HepG2 (cell line): ENCODE data around the gene AMIGO1. TPM values are rescaled to one million over a fixed set of nuclear protein-coding genes. Genes with fewer than 3 reads are reported as not detected.

Experiments
- BRD4 ChIP-seq: sonication (generic); formaldehyde crosslinking; IDR thresholded peaks from 2 replicates; pipeline ENCODE4 v1.4.0; 2020; ENCODE audit warnings: missing genetic modification reagents
- CHCHD3 ChIP-seq: sonication (generic); formaldehyde crosslinking; IDR thresholded peaks from 2 replicates; pipeline ENCODE4 v1.8.0; 2022; ENCODE audit warnings: mild to moderate bottlenecking, missing genetic modification reagents, moderate library complexity
- ELK4 ChIP-seq: sonication (generic); formaldehyde crosslinking; IDR thresholded peaks from 2 replicates; pipeline ENCODE4 v1.9.0; 2021; ENCODE audit warnings: missing genetic modification reagents, borderline replicate concordance
- FLYWCH1 ChIP-seq: sonication (generic); formaldehyde crosslinking; IDR thresholded peaks from 2 replicates; pipeline ENCODE4 v1.8.1; 2023; ENCODE audit warnings: mild to moderate bottlenecking, missing genetic modification reagents
- GFI1 ChIP-seq: sonication (generic); formaldehyde crosslinking; IDR thresholded peaks from 2 replicates; pipeline ENCODE4 v1.5.0; 2020; ENCODE audit warnings: missing genetic modification reagents, mild to moderate bottlenecking, borderline replicate concordance
- MAFG ChIP-seq: sonication (generic); formaldehyde crosslinking; IDR thresholded peaks from 2 replicates; pipeline ENCODE4 v1.5.1; 2020; ENCODE audit warnings: mild to moderate bottlenecking, missing genetic modification reagents
- MAZ ChIP-seq, 2 experiments: sonication (generic) in 1 of 2; formaldehyde crosslinking in 1 of 2; IDR thresholded peaks; 2 replicates each; pipeline versions ENCODE4 v1.5.0 to v1.6.1; 2012 to 2020; ENCODE audit warnings: low read depth in 2 of 2, mild to moderate bottlenecking in 2 of 2, borderline replicate concordance in 1 of 2, improper control_type of control experiment in 1 of 2, low read length in 1 of 2, missing genetic modification reagents in 1 of 2, moderate library complexity in 1 of 2
- MXD4 ChIP-seq: IDR thresholded peaks from 2 replicates; pipeline ENCODE4 v1.6.1; 2016; ENCODE audit warnings: mild to moderate bottlenecking, missing biosample characterization, missing genetic modification reagents
- RAD21 ChIP-seq: fragments of 450-650 bp; formaldehyde crosslinking; IDR thresholded peaks from 2 replicates; pipeline ENCODE4 v1.5.0; 2020; ENCODE audit warnings: mild to moderate bottlenecking
- SP140L ChIP-seq: sonication (generic); formaldehyde crosslinking; IDR thresholded peaks from 2 replicates; pipeline ENCODE4 v1.4.0; 2020; ENCODE audit warnings: missing genetic modification reagents, borderline replicate concordance
- ZFP90 ChIP-seq: sonication (generic); formaldehyde crosslinking; IDR thresholded peaks from 2 replicates; pipeline ENCODE4 v1.8.0; 2022; ENCODE audit warnings: missing genetic modification reagents, mild to moderate bottlenecking, inconsistent platforms, borderline replicate concordance
- ZIK1 ChIP-seq: sonication (generic); formaldehyde crosslinking; IDR thresholded peaks from 2 replicates; pipeline ENCODE4 v1.5.0; 2020; ENCODE audit warnings: mild to moderate bottlenecking, low read depth, missing genetic modification reagents, borderline replicate concordance
- ZNF224 ChIP-seq: sonication (generic); formaldehyde crosslinking; IDR thresholded peaks from 2 replicates; pipeline ENCODE4 v1.5.0; 2020; ENCODE audit warnings: mild to moderate bottlenecking, missing genetic modification reagents
- ZNF512B ChIP-seq: sonication (generic); formaldehyde crosslinking; IDR thresholded peaks from 2 replicates; pipeline ENCODE4 v1.5.1; 2020; ENCODE audit warnings: missing genetic modification reagents, mild to moderate bottlenecking, borderline replicate concordance
- ZNF572 ChIP-seq: sonication (generic); formaldehyde crosslinking; IDR thresholded peaks from 2 replicates; pipeline ENCODE4 v1.5.1; 2020; ENCODE audit warnings: mild to moderate bottlenecking, missing genetic modification reagents
- ZNF607 ChIP-seq: sonication (generic); formaldehyde crosslinking; IDR thresholded peaks from 2 replicates; pipeline ENCODE4 v1.5.1; 2020; ENCODE audit warnings: missing genetic modification reagents, mild to moderate bottlenecking, borderline replicate concordance
- polyA plus RNA-seq, 8 experiments: library from polyadenylated mRNA; depleted of rRNA in 3 of 8; stranded (reverse) in 7 of 8; unstranded in 1 of 8; fragments of >200 nt; fragmentation: Illumina TruSeq in 4 of 8; extraction: Trizol in 4 of 8; gene quantifications; 2 replicates each; pipeline versions ENCODE4 v1.2.1 to v1.2.3, GENCODE V29; 2011 to 2016; ENCODE audit warnings: low read depth in 4 of 8, missing spikeins in 1 of 8, mixed read lengths in 1 of 8; ENCODE audit not compliant: insufficient read depth in 1 of 8
- total RNA-seq, 5 experiments: library from RNA; depleted of rRNA; stranded (reverse); fragments of >200 nt; fragmentation: Illumina TruSeq; extraction: Trizol; gene quantifications; 2 replicates each; pipeline ENCODE4 v1.2.3, GENCODE V29; 2016; ENCODE audit warnings: low read depth in 1 of 5
- TF ChIP-seq, protein P1 (sequence below): sonication (generic); formaldehyde crosslinking; IDR thresholded peaks from 2 replicates; pipeline ENCODE4 v1.4.0; 2020; ENCODE audit warnings: missing genetic modification reagents
- TF ChIP-seq, protein P2 (sequence below): IDR thresholded peaks from 2 replicates; pipeline ENCODE4 v1.4.0; 2020; ENCODE audit warnings: mild to moderate bottlenecking, missing genetic modification reagents

Gene AMIGO1
- total and polyA plus RNA-seq, 2 of the 13 experiments (the other 11 are each of a cell fraction or from before 2014, with no cell fraction given): 0.40 to 1.3 TPM

DNA sequence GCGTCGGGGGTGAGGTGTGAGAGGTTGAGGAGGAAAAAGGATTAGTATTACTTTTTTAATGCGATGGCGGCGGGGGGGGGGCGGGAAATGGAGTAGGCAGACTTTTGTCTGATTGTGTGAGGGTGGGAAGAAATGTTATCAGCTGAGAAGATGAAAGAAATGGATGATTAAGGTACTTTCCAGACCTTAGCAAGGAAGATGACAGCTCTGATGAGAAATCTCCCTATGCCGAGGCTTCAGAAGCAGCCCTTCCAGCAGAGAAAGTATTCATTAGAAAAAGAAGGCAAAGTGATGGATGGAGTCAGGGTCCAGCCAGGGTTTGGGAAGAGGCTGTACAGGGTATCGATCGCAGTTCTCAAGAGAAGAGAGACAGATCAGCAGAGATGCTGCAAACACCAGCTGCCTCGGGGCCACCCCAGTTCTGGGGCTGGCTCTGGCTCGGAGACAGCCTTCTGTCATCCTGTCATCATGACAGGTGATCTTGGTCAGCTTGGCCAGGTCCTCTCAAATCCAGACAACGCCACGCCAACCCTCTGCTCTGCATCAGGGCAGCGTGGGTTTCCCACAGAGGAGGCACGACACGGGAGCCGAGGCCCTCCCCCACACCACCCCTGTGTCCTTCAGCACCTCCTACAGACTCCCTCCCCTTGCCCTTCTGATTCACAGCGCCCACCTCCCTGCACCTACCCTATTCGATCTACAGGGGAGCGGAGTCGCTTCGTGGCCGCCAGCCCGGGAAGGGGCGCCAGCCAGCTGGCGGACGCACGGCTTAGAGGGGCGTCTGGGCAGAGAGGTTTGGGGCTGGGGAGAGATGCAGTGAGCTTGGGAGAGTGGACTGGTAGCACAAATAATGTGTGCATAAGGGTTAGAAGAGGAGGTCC, 26.5 kb downstream of the AMIGO1 start (continued):
- TF ChIP-seq, protein P1, sequence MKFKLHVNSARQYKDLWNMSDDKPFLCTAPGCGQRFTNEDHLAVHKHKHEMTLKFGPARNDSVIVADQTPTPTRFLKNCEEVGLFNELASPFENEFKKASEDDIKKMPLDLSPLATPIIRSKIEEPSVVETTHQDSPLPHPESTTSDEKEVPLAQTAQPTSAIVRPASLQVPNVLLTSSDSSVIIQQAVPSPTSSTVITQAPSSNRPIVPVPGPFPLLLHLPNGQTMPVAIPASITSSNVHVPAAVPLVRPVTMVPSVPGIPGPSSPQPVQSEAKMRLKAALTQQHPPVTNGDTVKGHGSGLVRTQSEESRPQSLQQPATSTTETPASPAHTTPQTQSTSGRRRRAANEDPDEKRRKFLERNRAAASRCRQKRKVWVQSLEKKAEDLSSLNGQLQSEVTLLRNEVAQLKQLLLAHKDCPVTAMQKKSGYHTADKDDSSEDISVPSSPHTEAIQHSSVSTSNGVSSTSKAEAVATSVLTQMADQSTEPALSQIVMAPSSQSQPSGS (CRISPR knock-in tag): 0 out of 2 replicates have a peak, but pooled peaks have one; percentile 15
- TF ChIP-seq ZNF512B (CRISPR knock-in tag) (no peak), RAD21 (peak; percentile 33; the same call in 1 of the 2 replicates), ZFP90 (CRISPR knock-in tag) (peak; percentile 27; the same call in 1 of the 2 replicates), ZNF572 (CRISPR knock-in tag) (peak; percentile 61; the same call in 1 of the 2 replicates), GFI1 (CRISPR knock-in tag) (no peak), SP140L (CRISPR knock-in tag) (no peak), MXD4 (peak; percentile 9; the same call in 1 of the 2 replicates), ELK4 (no peak), ZIK1 (CRISPR knock-in tag) (no peak), ZNF607 (CRISPR knock-in tag) (no peak), MAFG (no peak), CHCHD3 (CRISPR knock-in tag) (0 out of 2 replicates have a peak, but pooled peaks have one; percentile 11), MAZ (IDR thresholded peaks at IDR 0.05; ENCODE audit: borderline replicate concordance, low read depth, low read length) (no peak), MAZ (CRISPR knock-in tag; IDR thresholded peaks at IDR 0.05; ENCODE audit: low read depth) (0 out of 2 replicates have a peak, but pooled peaks have one; percentile 5), ZNF224 (no peak), FLYWCH1 (no peak), BRD4 (no peak)
- TF ChIP-seq, protein P2, sequence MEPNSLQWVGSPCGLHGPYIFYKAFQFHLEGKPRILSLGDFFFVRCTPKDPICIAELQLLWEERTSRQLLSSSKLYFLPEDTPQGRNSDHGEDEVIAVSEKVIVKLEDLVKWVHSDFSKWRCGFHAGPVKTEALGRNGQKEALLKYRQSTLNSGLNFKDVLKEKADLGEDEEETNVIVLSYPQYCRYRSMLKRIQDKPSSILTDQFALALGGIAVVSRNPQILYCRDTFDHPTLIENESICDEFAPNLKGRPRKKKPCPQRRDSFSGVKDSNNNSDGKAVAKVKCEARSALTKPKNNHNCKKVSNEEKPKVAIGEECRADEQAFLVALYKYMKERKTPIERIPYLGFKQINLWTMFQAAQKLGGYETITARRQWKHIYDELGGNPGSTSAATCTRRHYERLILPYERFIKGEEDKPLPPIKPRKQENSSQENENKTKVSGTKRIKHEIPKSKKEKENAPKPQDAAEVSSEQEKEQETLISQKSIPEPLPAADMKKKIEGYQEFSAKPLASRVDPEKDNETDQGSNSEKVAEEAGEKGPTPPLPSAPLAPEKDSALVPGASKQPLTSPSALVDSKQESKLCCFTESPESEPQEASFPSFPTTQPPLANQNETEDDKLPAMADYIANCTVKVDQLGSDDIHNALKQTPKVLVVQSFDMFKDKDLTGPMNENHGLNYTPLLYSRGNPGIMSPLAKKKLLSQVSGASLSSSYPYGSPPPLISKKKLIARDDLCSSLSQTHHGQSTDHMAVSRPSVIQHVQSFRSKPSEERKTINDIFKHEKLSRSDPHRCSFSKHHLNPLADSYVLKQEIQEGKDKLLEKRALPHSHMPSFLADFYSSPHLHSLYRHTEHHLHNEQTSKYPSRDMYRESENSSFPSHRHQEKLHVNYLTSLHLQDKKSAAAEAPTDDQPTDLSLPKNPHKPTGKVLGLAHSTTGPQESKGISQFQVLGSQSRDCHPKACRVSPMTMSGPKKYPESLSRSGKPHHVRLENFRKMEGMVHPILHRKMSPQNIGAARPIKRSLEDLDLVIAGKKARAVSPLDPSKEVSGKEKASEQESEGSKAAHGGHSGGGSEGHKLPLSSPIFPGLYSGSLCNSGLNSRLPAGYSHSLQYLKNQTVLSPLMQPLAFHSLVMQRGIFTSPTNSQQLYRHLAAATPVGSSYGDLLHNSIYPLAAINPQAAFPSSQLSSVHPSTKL (CRISPR knock-in tag): no peak
